ENCODE measurements around the gene CDC23.

Gene CDC23

GRCh38 chr5:138210985-138211384, 2.1 kb downstream of the CDC23 start:
- no peak for TF ChIP-seq REST (IDR thresholded peaks at IDR 0.05; ENCODE audit: insufficient read depth in 1 of 2, low read depth in 2 of 2, low read length in 2 of 2)
- TF ChIP-seq POLR2AphosphoS5 (IDR thresholded peaks at IDR 0.05; ENCODE audit: low read depth, low read length): no peak
- TF ChIP-seq TAF1 (IDR thresholded peaks at IDR 0.05; ENCODE audit: borderline replicate concordance, insufficient read depth, low read length): no peak

GRCh38 chr5:138192826-138193225, 20.3 kb downstream of the CDC23 start:
- TF ChIP-seq SIN3A (IDR thresholded peaks at IDR 0.05; ENCODE audit: borderline replicate concordance, insufficient read depth, low read length) (no peak), POLR2AphosphoS5 (IDR thresholded peaks at IDR 0.05; ENCODE audit: low read depth, low read length) (no peak), FOXP2 (optimal IDR thresholded peaks at IDR 0.05; ENCODE audit: borderline replicate concordance, extremely low read depth, extremely low read length, insufficient read depth) (no peak), TAF1 (IDR thresholded peaks at IDR 0.05; ENCODE audit: borderline replicate concordance, insufficient read depth, low read length) (no peak), REST (IDR thresholded peaks at IDR 0.05; ENCODE audit: insufficient read depth in 1 of 2, low read depth in 2 of 2, low read length in 2 of 2) (no peak)

GRCh38 chr5:138188626-138189025, 24.5 kb downstream of the CDC23 start:
- TF ChIP-seq TAF1 (IDR thresholded peaks at IDR 0.05; ENCODE audit: borderline replicate concordance, insufficient read depth, low read length) (no peak), FOXP2 (optimal IDR thresholded peaks at IDR 0.05; ENCODE audit: borderline replicate concordance, extremely low read depth, extremely low read length, insufficient read depth) (no peak), SIN3A (IDR thresholded peaks at IDR 0.05; ENCODE audit: borderline replicate concordance, insufficient read depth, low read length) (no peak), REST (IDR thresholded peaks at IDR 0.05; ENCODE audit: insufficient read depth in 1 of 2, low read depth in 2 of 2, low read length in 2 of 2) (no peak), POLR2AphosphoS5 (IDR thresholded peaks at IDR 0.05; ENCODE audit: low read depth, low read length) (no peak)

GRCh38 chr5:138186002-138186447, 27.1 kb downstream of the CDC23 start:
- TF ChIP-seq REST (IDR thresholded peaks at IDR 0.05; ENCODE audit: insufficient read depth in 1 of 2, low read depth in 2 of 2, low read length in 2 of 2) (no peak), SIN3A (IDR thresholded peaks at IDR 0.05; ENCODE audit: borderline replicate concordance, insufficient read depth, low read length) (no peak), POLR2AphosphoS5 (IDR thresholded peaks at IDR 0.05; ENCODE audit: low read depth, low read length) (no peak), FOXP2 (optimal IDR thresholded peaks at IDR 0.05; ENCODE audit: borderline replicate concordance, extremely low read depth, extremely low read length, insufficient read depth) (no peak), TAF1 (IDR thresholded peaks at IDR 0.05; ENCODE audit: borderline replicate concordance, insufficient read depth, low read length) (no peak)

- TF ChIP-seq POLR2AphosphoS5 (IDR thresholded peaks at IDR 0.05; ENCODE audit: low read depth, low read length) (no peak; the same call in 1 of the 2 replicates), SIN3A (IDR thresholded peaks at IDR 0.05; ENCODE audit: borderline replicate concordance, insufficient read depth, low read length) (no peak), FOXP2 (optimal IDR thresholded peaks at IDR 0.05; ENCODE audit: borderline replicate concordance, extremely low read depth, extremely low read length, insufficient read depth) (no peak), REST (IDR thresholded peaks at IDR 0.05; ENCODE audit: insufficient read depth in 1 of 2, low read depth in 2 of 2, low read length in 2 of 2) (no peak), TAF1 (IDR thresholded peaks at IDR 0.05; ENCODE audit: borderline replicate concordance, insufficient read depth, low read length) (no peak)
Measured at GRCh38 chr5:138182808-138183207, 30.3 kb downstream of the CDC23 start.
